Endothelial cell (in vitro differentiated cells): ENCODE results near the gene EIF2B5. TPM values are rescaled to one million over a fixed set of nuclear protein-coding genes. Genes with fewer than 3 reads are reported as not detected.
A peak's percentile ranks its signal among the peaks of the same experiment; 100 is the strongest.

Experiments used
- DNase-seq: peaks from one replicate; pipeline ENCODE4 v3.0.0; 2021; ENCODE audit warnings: low spot score
- H3K27ac Mint-ChIP-seq: one replicate; pipeline ENCODE4 v1.8.0; 2021; ENCODE audit warnings: mixed read lengths, inconsistent platforms; ENCODE audit not compliant: unreplicated experiment
- H3K27me3 Mint-ChIP-seq: one replicate; pipeline ENCODE4 v1.8.0; 2021; ENCODE audit warnings: mild to moderate bottlenecking, moderate library complexity, mixed read lengths, inconsistent platforms; ENCODE audit not compliant: unreplicated experiment
- H3K36me3 Mint-ChIP-seq: one replicate; pipeline ENCODE4 v1.8.0; 2021; ENCODE audit warnings: mild to moderate bottlenecking, low read depth, mixed read lengths, inconsistent platforms; ENCODE audit not compliant: unreplicated experiment
- H3K4me1 Mint-ChIP-seq: one replicate; pipeline ENCODE4 v1.8.0; 2021; ENCODE audit warnings: mild to moderate bottlenecking, mixed read lengths, inconsistent platforms; ENCODE audit not compliant: unreplicated experiment
- H3K4me3 Mint-ChIP-seq: one replicate; pipeline ENCODE4 v1.8.0; 2021; ENCODE audit warnings: mild to moderate bottlenecking, mixed read lengths, inconsistent platforms; ENCODE audit not compliant: unreplicated experiment
- H3K9me3 Mint-ChIP-seq: one replicate; pipeline ENCODE4 v1.8.0; 2021; ENCODE audit warnings: mixed read lengths, inconsistent platforms; ENCODE audit not compliant: unreplicated experiment
- total RNA-seq: library from RNA; stranded (reverse); fragmentation: NEBNext Ultra II Directional; extraction: Animal tissue kit (Norgen Biotek cat#: 25700); gene quantifications from one replicate; pipeline ENCODE4 v1.2.1, GENCODE V29; 2021; ENCODE audit not compliant: unreplicated experiment
- TF ChIP-seq, protein P1 (sequence below): fragments of 200-600 bp; sonication (generic); IDR thresholded peaks from one replicate; pipeline ENCODE4 v1.5.0; 2021; ENCODE audit warnings: antibody characterized with exemption; ENCODE audit not compliant: unreplicated experiment

EIF2B5 gene
- total RNA-seq, 1 donor from 2014 or later: 37.0 TPM

GRCh38 chr3:184178521-184179138 is 43.5 kb downstream of the EIF2B5 start:
- Mint-ChIP-seq H3K36me3 (peaks cover 50% of the 10 kb centered on the region), H3K4me3 (peak overlapping the region; percentile 99), H3K27me3 (peaks cover 10% of the 10 kb centered on the region), H3K9me3 (no peaks in the 10 kb centered on the region), H3K27ac (peak overlapping the region; percentile 64), H3K4me1 (peaks cover 37% of the 10 kb centered on the region)
- no peak for DNase-seq
- TF ChIP-seq, protein P1, sequence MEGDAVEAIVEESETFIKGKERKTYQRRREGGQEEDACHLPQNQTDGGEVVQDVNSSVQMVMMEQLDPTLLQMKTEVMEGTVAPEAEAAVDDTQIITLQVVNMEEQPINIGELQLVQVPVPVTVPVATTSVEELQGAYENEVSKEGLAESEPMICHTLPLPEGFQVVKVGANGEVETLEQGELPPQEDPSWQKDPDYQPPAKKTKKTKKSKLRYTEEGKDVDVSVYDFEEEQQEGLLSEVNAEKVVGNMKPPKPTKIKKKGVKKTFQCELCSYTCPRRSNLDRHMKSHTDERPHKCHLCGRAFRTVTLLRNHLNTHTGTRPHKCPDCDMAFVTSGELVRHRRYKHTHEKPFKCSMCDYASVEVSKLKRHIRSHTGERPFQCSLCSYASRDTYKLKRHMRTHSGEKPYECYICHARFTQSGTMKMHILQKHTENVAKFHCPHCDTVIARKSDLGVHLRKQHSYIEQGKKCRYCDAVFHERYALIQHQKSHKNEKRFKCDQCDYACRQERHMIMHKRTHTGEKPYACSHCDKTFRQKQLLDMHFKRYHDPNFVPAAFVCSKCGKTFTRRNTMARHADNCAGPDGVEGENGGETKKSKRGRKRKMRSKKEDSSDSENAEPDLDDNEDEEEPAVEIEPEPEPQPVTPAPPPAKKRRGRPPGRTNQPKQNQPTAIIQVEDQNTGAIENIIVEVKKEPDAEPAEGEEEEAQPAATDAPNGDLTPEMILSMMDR: no peak

GRCh38 chr3:184180165-184180564 is 45.0 kb downstream of the EIF2B5 start:
- peaks cover 47% of the 10 kb centered on the region for H3K4me1 Mint-ChIP-seq
- TF ChIP-seq, protein P1: no peak
- H3K36me3 Mint-ChIP-seq: peaks cover 61% of the 10 kb centered on the region
- H3K9me3 Mint-ChIP-seq: no peaks in the 10 kb centered on the region
- no peak overlapping the region for H3K4me3 Mint-ChIP-seq
- no peak for DNase-seq
- no peak overlapping the region for H3K27ac Mint-ChIP-seq
- peaks cover 8% of the 10 kb centered on the region for H3K27me3 Mint-ChIP-seq

DNA sequence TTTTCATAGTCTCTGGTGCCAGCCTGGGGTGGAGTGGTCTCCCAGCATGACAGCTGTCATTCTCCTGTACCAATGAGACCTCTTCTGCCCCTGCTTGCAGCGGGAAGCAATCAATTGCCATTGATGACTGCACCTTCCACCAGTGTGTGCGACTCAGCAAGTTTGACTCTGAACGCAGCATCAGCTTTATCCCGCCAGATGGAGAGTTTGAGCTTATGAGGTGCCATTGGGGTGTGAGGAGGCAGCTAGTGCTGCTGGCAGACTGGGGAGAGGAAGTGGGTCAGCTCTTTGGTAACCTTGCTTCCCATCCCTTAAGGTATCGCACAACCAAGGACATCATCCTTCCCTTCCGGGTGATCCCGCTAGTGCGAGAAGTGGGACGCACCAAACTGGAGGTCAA is 46.4 kb downstream of the EIF2B5 start:
- Mint-ChIP-seq H3K36me3 (peaks cover 57% of the 10 kb centered on the region), H3K4me3 (peak overlapping the region; percentile 21), H3K9me3 (no peaks in the 10 kb centered on the region), H3K4me1 (peaks cover 44% of the 10 kb centered on the region), H3K27ac (no peak overlapping the region), H3K27me3 (peaks cover 13% of the 10 kb centered on the region)
- DNase-seq: no peak
- TF ChIP-seq, protein P1: no peak

DNA sequence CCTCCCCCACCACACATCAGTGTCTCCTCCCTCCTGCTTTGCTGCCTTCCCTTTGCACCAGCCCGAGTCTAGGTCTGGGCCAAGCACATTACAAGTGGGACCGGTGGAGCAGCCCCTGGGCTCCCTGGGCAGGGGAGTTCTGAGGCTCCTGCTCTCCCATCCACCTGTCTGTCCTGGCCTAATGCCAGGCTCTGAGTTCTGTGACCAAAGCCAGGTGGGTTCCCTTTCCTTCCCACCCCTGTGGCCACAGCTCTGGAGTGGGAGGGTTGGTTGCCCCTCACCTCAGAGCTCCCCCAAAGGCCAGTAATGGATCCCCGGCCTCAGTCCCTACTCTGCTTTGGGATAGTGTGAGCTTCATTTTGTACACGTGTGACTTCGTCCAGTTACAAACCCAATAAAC is 48.5 kb downstream of the EIF2B5 start:
- peaks cover 41% of the 10 kb centered on the region for H3K4me1 Mint-ChIP-seq
- peaks cover 17% of the 10 kb centered on the region for H3K27me3 Mint-ChIP-seq
- no peak for DNase-seq
- H3K36me3 Mint-ChIP-seq: peaks cover 61% of the 10 kb centered on the region
- no peak overlapping the region for H3K27ac Mint-ChIP-seq
- H3K4me3 Mint-ChIP-seq: no peak overlapping the region
- H3K9me3 Mint-ChIP-seq: no peaks in the 10 kb centered on the region
- TF ChIP-seq, protein P1: no peak

GRCh38 chr3:184184546-184185230 is 49.5 kb downstream of the EIF2B5 start:
- Mint-ChIP-seq H3K27me3 (peaks cover 18% of the 10 kb centered on the region), H3K4me1 (peaks cover 36% of the 10 kb centered on the region), H3K9me3 (no peaks in the 10 kb centered on the region), H3K36me3 (peaks cover 59% of the 10 kb centered on the region), H3K27ac (peak overlapping the region; percentile 97), H3K4me3 (peak overlapping the region; percentile 73)
- TF ChIP-seq, protein P1: no peak
- no peak for DNase-seq
